Left hindlimb (tissue), 1 donor: ENCODE results near the gene TMEM14B.
A peak's percentile ranks its signal among the peaks of the same experiment; 100 is the strongest.
"Not testable (repeated sequence)": the region's sequence is repeated elsewhere in the genome, so short reads cannot be mapped to it uniquely, and the experiment has no call there.

Experiments
- DNase-seq: peaks from one replicate; pipeline ENCODE4 v3.0.0-alpha.2; 2018

The TMEM14B gene

GRCh38 chr6:10749734-10750133 lies 2.1 kb downstream of the TMEM14B start:
- DNase-seq: no peak

- not testable (repeated sequence) for DNase-seq
Measured at GRCh38 chr6:10750568-10750967, 3.0 kb downstream of the TMEM14B start.

- DNase-seq: not testable (repeated sequence)
Measured at GRCh38 chr6:10751757-10752156, 4.2 kb downstream of the TMEM14B start.

GRCh38 chr6:10756085-10756484 lies 8.5 kb downstream of the TMEM14B start:
- DNase-seq: no peak

- DNase-seq: no peak
Measured at GRCh38 chr6:10759312-10759839, 11.8 kb downstream of the TMEM14B start.

GRCh38 chr6:10759884-10760329 lies 12.3 kb downstream of the TMEM14B start:
- no peak for DNase-seq

- no peak for DNase-seq
Measured at GRCh38 chr6:10763006-10763405, 15.4 kb downstream of the TMEM14B start.

- no peak for DNase-seq
Measured at GRCh38 chr6:10769419-10769818, 21.8 kb downstream of the TMEM14B start.

GRCh38 chr6:10771371-10771894 lies 23.8 kb downstream of the TMEM14B start:
- no peak for DNase-seq

- DNase-seq: no peak
Measured at GRCh38 chr6:10778230-10778629, 30.6 kb downstream of the TMEM14B start.

- DNase-seq: no peak
Measured at GRCh38 chr6:10779076-10779475, 31.5 kb downstream of the TMEM14B start.

GRCh38 chr6:10791673-10792072 lies 44.1 kb downstream of the TMEM14B start:
- DNase-seq: no peak

- no peak for DNase-seq
Measured at GRCh38 chr6:10792101-10792500, 44.5 kb downstream of the TMEM14B start.

GRCh38 chr6:10793035-10793434 lies 45.4 kb downstream of the TMEM14B start:
- no peak for DNase-seq

GRCh38 chr6:10793695-10794094 lies 46.1 kb downstream of the TMEM14B start:
- no peak for DNase-seq

- no peak for DNase-seq
Measured at GRCh38 chr6:10794239-10794638, 46.6 kb downstream of the TMEM14B start.

GRCh38 chr6:10800810-10801209 lies 53.2 kb downstream of the TMEM14B start:
- DNase-seq: no peak

- peak; percentile 32 for DNase-seq
Measured at GRCh38 chr6:10801224-10801848, 53.7 kb downstream of the TMEM14B start.
